H1 (cell line): ENCODE measurements around the gene NXT1. TPM values are rescaled to one million over a fixed set of nuclear protein-coding genes. Genes with fewer than 3 reads are reported as not detected.

Source experiments
- CTCF ChIA-PET: fragments of 300-600 bp; sonication (Branson Sonifier 250); formaldehyde crosslinking; loops from one replicate; lab custom pipeline; 2021; ENCODE audit not compliant: partially characterized antibody; lab: Charles Lee
- POLR2A ChIA-PET: fragments of 300-600 bp; sonication (Branson Sonifier 250); formaldehyde crosslinking; loops from one replicate; lab custom pipeline; 2021; ENCODE audit warnings: inconsistent platforms; ENCODE audit not compliant: partially characterized antibody; lab: Charles Lee
- DNase-seq, 2 experiments: peaks; one replicate each; pipeline versions ENCODE4 v3.0.0 to v3.0.0-alpha.2; 2010 to 2022; ENCODE audit warnings: low spot score in 2 of 2, low read depth in 1 of 2, mixed read lengths in 1 of 2
- FAIRE-seq: peaks from 2 replicates; lab custom pipeline; 2011; peaks lifted over from hg19 to GRCh38; lab: Jason Lieb, UNC
- H2AFZ ChIP-seq: 2 replicates; pipeline ENCODE4 v1.8.1; 2012; ENCODE audit warnings: low read length, inconsistent platforms
- H2AK5ac ChIP-seq: 2 replicates; pipeline ENCODE4 v1.6.1; 2013; ENCODE audit warnings: low read depth, low read length
- H2BK120ac ChIP-seq: replicated peaks from 2 replicates; pipeline ENCODE3; 2013; ENCODE audit warnings: low read depth, low read length, inconsistent platforms
- H2BK12ac ChIP-seq: 2 replicates; pipeline ENCODE4 v1.6.1; 2013; ENCODE audit warnings: low read depth, low read length
- H2BK15ac ChIP-seq: 2 replicates; pipeline ENCODE4 v1.6.1; 2013; ENCODE audit warnings: low read length
- H2BK20ac ChIP-seq: 2 replicates; pipeline ENCODE4 v1.6.1; 2013; ENCODE audit warnings: low read length
- H2BK5ac ChIP-seq: 2 replicates; pipeline ENCODE4 v1.6.1; 2013; ENCODE audit warnings: low read depth, low read length
- H3K14ac ChIP-seq: 2 replicates; pipeline ENCODE4 v1.6.1; 2013; ENCODE audit warnings: inconsistent platforms; ENCODE audit not compliant: insufficient read length
- H3K18ac ChIP-seq: 2 replicates; pipeline ENCODE4 v1.6.1; 2013; ENCODE audit warnings: low read length; ENCODE audit errors: extremely low read depth
- H3K23ac ChIP-seq: 2 replicates; pipeline ENCODE4 v1.6.1; 2013; ENCODE audit warnings: inconsistent platforms; ENCODE audit not compliant: insufficient read length
- H3K23me2 ChIP-seq: 2 replicates; pipeline ENCODE4 v1.6.1; 2013; ENCODE audit warnings: low read depth, low read length
- H3K27ac ChIP-seq: 2 replicates; pipeline ENCODE4 v1.6.1; 2011; ENCODE audit warnings: low read depth, low read length, inconsistent platforms
- H3K27me3 ChIP-seq, 4 experiments: replicated peaks in 1 of 4; 1 replicate in 1 of 4; 2 replicates in 3 of 4; pipeline versions ENCODE4 v1.6.1 to v1.8.1; 2011 to 2013; ENCODE audit warnings: low read length in 3 of 4, mild to moderate bottlenecking in 3 of 4, inconsistent platforms in 2 of 4, mixed read lengths in 2 of 4, moderate library complexity in 1 of 4; ENCODE audit not compliant: control insufficient read depth in 3 of 4, insufficient read depth in 3 of 4; ENCODE audit errors: extremely low read depth in 1 of 4
- H3K36me3 ChIP-seq, 4 experiments: 2 replicates each; pipeline versions ENCODE4 v1.6.1 to v1.8.1; 2011 to 2013; ENCODE audit warnings: mild to moderate bottlenecking in 4 of 4, low read length in 3 of 4, moderate library complexity in 2 of 4, control low read depth in 1 of 4, inconsistent platforms in 1 of 4; ENCODE audit not compliant: insufficient read depth in 4 of 4, control insufficient read depth in 2 of 4
- H3K4ac ChIP-seq: replicated peaks from 2 replicates; pipeline ENCODE3; 2013; ENCODE audit warnings: low read length, low read depth, mixed read lengths, inconsistent platforms; ENCODE audit not compliant: insufficient read length
- H3K4me1 ChIP-seq, 4 experiments: replicated peaks in 1 of 4; 1 replicate in 1 of 4; 2 replicates in 3 of 4; pipeline versions ENCODE4 v1.6.1 to v1.8.1; 2011 to 2013; ENCODE audit warnings: low read length in 3 of 4, inconsistent platforms in 2 of 4, mixed read lengths in 1 of 4; ENCODE audit not compliant: insufficient read depth in 4 of 4, control insufficient read depth in 3 of 4
- H3K4me2 ChIP-seq, 2 experiments: 2 replicates each; pipeline versions ENCODE4 v1.6.1 to v1.8.1; 2011 to 2013; ENCODE audit warnings: low read depth in 2 of 2, low read length in 2 of 2, control low read depth in 1 of 2, inconsistent platforms in 1 of 2, mild to moderate bottlenecking in 1 of 2; ENCODE audit not compliant: insufficient read depth in 1 of 2
- H3K4me3 ChIP-seq, 4 experiments: fragments of 200-600, 300-600 bp in 1 of 4; sonication (generic), shearing (Covaris generic), sonication (Bioruptor Twin) in 1 of 4; 2 replicates each; pipeline versions ENCODE4 v1.5.1 to v1.8.1; 2011 to 2016; ENCODE audit warnings: low read length in 4 of 4, low read depth in 3 of 4, control low read depth in 2 of 4, inconsistent platforms in 2 of 4, mild to moderate bottlenecking in 2 of 4, mixed read lengths in 1 of 4, moderate library complexity in 1 of 4; ENCODE audit not compliant: insufficient read depth in 2 of 4; ENCODE audit errors: extremely low read depth in 1 of 4
- H3K56ac ChIP-seq: replicated peaks from 2 replicates; pipeline ENCODE3; 2013; ENCODE audit warnings: low read depth, mild to moderate bottlenecking, mixed read lengths, low read length, inconsistent platforms; ENCODE audit not compliant: insufficient read length
- H3K79me1 ChIP-seq: 2 replicates; pipeline ENCODE4 v1.6.1; 2013; ENCODE audit warnings: low read depth, low read length, control low read depth
- H3K79me2 ChIP-seq, 2 experiments: 2 replicates each; pipeline versions ENCODE4 v1.6.1 to v1.8.1; 2012 to 2013; ENCODE audit warnings: low read length in 2 of 2, mild to moderate bottlenecking in 2 of 2, inconsistent platforms in 1 of 2; ENCODE audit not compliant: insufficient read depth in 2 of 2, control insufficient read depth in 1 of 2
- H3K9ac ChIP-seq, 4 experiments: replicated peaks in 1 of 4; 1 replicate in 1 of 4; 2 replicates in 3 of 4; pipeline versions ENCODE4 v1.6.1 to v1.8.1; 2011 to 2013; ENCODE audit warnings: low read depth in 3 of 4, low read length in 3 of 4, control low read depth in 2 of 4, mild to moderate bottlenecking in 2 of 4, moderate library complexity in 2 of 4, inconsistent platforms in 1 of 4; ENCODE audit errors: extremely low read depth in 1 of 4
- H3K9me3 ChIP-seq, 2 experiments: 2 replicates each; pipeline versions ENCODE4 v1.6.1 to v1.8.1; 2012 to 2013; ENCODE audit warnings: mild to moderate bottlenecking in 2 of 2, moderate library complexity in 2 of 2, control low read depth in 1 of 2, inconsistent platforms in 1 of 2, low read depth in 1 of 2, low read length in 1 of 2, mixed read lengths in 1 of 2; ENCODE audit not compliant: insufficient read depth in 2 of 2
- H4K20me1 ChIP-seq, 2 experiments: replicated peaks in 1 of 2; 2 replicates each; pipeline versions ENCODE3 to v1.8.1; 2011 to 2013; ENCODE audit warnings: inconsistent platforms in 2 of 2, low read length in 2 of 2, mild to moderate bottlenecking in 1 of 2; ENCODE audit not compliant: insufficient read depth in 2 of 2, control insufficient read depth in 1 of 2
- H4K5ac ChIP-seq: 2 replicates; pipeline ENCODE4 v1.6.1; 2013; ENCODE audit warnings: low read length, low read depth, mixed read lengths, inconsistent platforms; ENCODE audit not compliant: insufficient read length
- H4K8ac ChIP-seq: 2 replicates; pipeline ENCODE4 v1.8.0; 2013; ENCODE audit warnings: mild to moderate bottlenecking, moderate library complexity, low read length, inconsistent platforms; ENCODE audit not compliant: insufficient read depth; ENCODE audit errors: extremely low read depth
- H4K91ac ChIP-seq: replicated peaks from 2 replicates; pipeline ENCODE3; 2013; ENCODE audit warnings: low read length, mixed read lengths, inconsistent platforms; ENCODE audit not compliant: insufficient read length
- EZH2 ChIP-seq: fragments of 200-600 bp; sonication (generic); IDR thresholded peaks from 2 replicates; pipeline ENCODE4 v1.7.1; 2012; ENCODE audit warnings: low read depth, mild to moderate bottlenecking, moderate library complexity, low read length, inconsistent platforms; ENCODE audit not compliant: severe bottlenecking
- POLR2AphosphoS5 ChIP-seq: IDR thresholded peaks from 2 replicates; pipeline ENCODE4 v1.6.1; 2011; ENCODE audit warnings: low read depth, low read length
- TEAD4 ChIP-seq: IDR thresholded peaks from 2 replicates; pipeline ENCODE4 v1.6.1; 2012; ENCODE audit warnings: low read depth, low read length, inconsistent platforms, mixed read lengths
- polyA plus RNA-seq, 7 experiments: library from polyadenylated mRNA; depleted of rRNA in 3 of 7; stranded (reverse) in 5 of 7; unstranded in 2 of 7; fragments of >200 nt in 5 of 7; fragments of 200-250 nt in 2 of 7; gene quantifications; 1 replicate in 5 of 7; 2 replicates in 1 of 7; 4 replicates in 1 of 7; pipeline versions ENCODE4 v1.2.1 to v1.2.3, GENCODE V29; 2011 to 2013; ENCODE audit warnings: missing spikeins in 2 of 7, mixed read lengths in 2 of 7
- total RNA-seq: library from RNA; stranded (reverse); fragmentation: NEBNext Ultra II Directional; extraction: Animal tissue kit (Norgen Biotek cat#: 25700); gene quantifications from 2 replicates; pipeline ENCODE4 v1.2.1, GENCODE V29; 2021

The NXT1 gene
- total and polyA plus RNA-seq, 2 of the 8 experiments (the other 6 are each of a cell fraction or from before 2014, with no cell fraction given) = 23.1 to 26.5 TPM

- peaks cover 9 to 41% (median 21%) of the 10 kb centered on the region in 4 experiments for H3K36me3 ChIP-seq
- TF ChIP-seq POLR2AphosphoS5 (no peak), TEAD4 (no peak), EZH2 (no peak)
- FAIRE-seq = no peak
Measured at GRCh38 chr20:23379772-23380171, 29.2 kb downstream of the NXT1 start.

More at GRCh38 chr20:23379772-23380171, 29.2 kb downstream of the NXT1 start:
- Histone ChIP-seq H3K4me1 (no peaks in the 10 kb centered on the region), H3K14ac (no peak overlapping the region), H3K9me3 (no peaks in the 10 kb centered on the region), H2BK15ac (no peak overlapping the region), H4K8ac (no peak overlapping the region), H2AK5ac (no peak overlapping the region), H2BK20ac (no peak overlapping the region), H3K27ac (no peak overlapping the region), H3K23me2 (no peaks in the 10 kb centered on the region), H3K56ac (no peak overlapping the region), H2BK120ac (no peak overlapping the region), H3K4me3 (no peak overlapping the region), H3K4ac (no peak overlapping the region), H2BK5ac (no peak overlapping the region), H3K9ac (no peak overlapping the region), H3K23ac (no peak overlapping the region), H3K18ac (no peak overlapping the region), H2BK12ac (no peak overlapping the region), H4K20me1 (peaks cover 0 to 5% of the 10 kb centered on the region in 2 experiments), H3K27me3 (no peaks in the 10 kb centered on the region; a peak in 1 of 7 replicates), H3K4me2 (no peak overlapping the region), H4K5ac (no peak overlapping the region), H4K91ac (no peak overlapping the region), H3K79me2 (no peaks in the 10 kb centered on the region; a peak in 2 of 4 replicates), H3K79me1 (peaks cover 3% of the 10 kb centered on the region), H2AFZ (no peak overlapping the region)
- ChIA-PET POLR2A (interaction anchor here (1.3 to 1.4 kb wide), 2 partner anchors 9 to 22 kb away, joined by 3 to 4 read pairs; no protein-coding TSS in a partner anchor), CTCF (interaction anchor here (0.6 kb wide), 1 partner anchor 227 kb away, joined by 3 read pairs; no protein-coding TSS in a partner anchor)
- no peak for DNase-seq
